T-helper 2 cell treated with Interferon-gamma antibody and Interleukin-4, amounts not matched to agents 100 ng/mL and 5 ng/mL, for 36 hours (primary cell): ENCODE results near the gene GNAQ. TPM values are rescaled to one million over a fixed set of nuclear protein-coding genes. Genes with fewer than 3 reads are reported as not detected.

Experiments
- intact Hi-C: fragments of 100-400 bp; cut with micrococcal nuclease; formaldehyde crosslinking; loops from one replicate; pipeline ENCODE4 v1.15.1; 2023
- total RNA-seq: library from RNA; stranded (reverse); gene quantifications from 2 replicates; pipeline ENCODE4 v1.2.3, GENCODE V29; 2022

Gene GNAQ
- total RNA-seq, 1 donor from 2014 or later: 57.7 TPM

DNA sequence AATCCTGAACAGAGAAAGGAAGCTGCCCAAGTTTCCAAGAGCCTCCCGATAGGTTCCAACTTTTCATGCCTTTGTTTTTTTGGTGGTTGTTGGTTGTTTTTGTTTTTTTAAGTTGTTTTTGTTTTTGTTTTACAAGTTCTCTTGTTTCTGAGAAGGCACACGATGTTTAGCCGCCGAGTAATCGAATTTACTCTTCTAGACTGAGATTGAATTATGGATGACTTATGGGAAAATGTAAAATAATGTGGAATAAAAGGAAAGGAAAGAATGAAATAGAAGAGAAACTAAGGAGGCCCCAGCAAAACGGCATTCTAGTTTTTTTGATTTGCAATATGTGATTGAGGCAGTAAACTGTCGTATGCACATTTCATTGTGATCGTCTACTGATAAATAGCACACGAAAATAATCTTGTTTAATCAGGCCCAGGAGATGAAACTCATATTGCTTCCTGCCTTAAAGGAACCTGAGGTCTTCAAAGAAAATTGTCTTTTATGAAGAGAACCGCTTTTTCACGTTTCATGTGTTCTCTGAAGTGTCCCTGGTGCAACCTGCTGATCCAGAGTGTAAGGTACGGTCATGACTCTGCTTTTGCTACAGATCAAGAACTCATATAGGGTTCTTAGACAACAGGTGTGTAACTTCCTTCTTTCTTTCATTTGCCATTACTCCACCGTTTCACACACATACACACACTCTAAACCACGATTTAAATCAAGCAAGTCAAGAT lies 1.3 kb upstream of the GNAQ start:
- intact Hi-C loops: loop anchor here (1.0 to 10.0 kb wide), 6 partner anchors 99 to 1539 kb away; partner anchors contain the start of genes CEP78, TLE4 and VPS13A

GRCh38 chr9:78031893-78032729 lies 500 bp upstream of the GNAQ start:
- intact Hi-C loops: loop anchor here (1.0 to 10.0 kb wide), 8 partner anchors 100 to 1540 kb away; partner anchors contain the start of genes CEP78, PSAT1, TLE4 and VPS13A

GRCh38 chr9:78030553-78031443 lies 813 bp downstream of the GNAQ start:
- intact Hi-C loops: loop anchor here (2.0 to 10.0 kb wide), 7 partner anchors 102 to 1542 kb away; partner anchors contain the start of genes PSAT1, TLE4 and VPS13A

- intact Hi-C loops: loop anchor here (2.0 to 10.0 kb wide), 7 partner anchors 102 to 1542 kb away; partner anchors contain the start of genes PSAT1, TLE4 and VPS13A
Observed at GRCh38 chr9:78030296-78030552, 1.4 kb downstream of the GNAQ start.

- intact Hi-C loops: loop anchor here (1.0 to 10.0 kb wide), 9 partner anchors 19 to 1543 kb away; partner anchors contain the start of genes PSAT1, TLE4 and VPS13A
Observed at GRCh38 chr9:78029551-78030295, 1.9 kb downstream of the GNAQ start.

GRCh38 chr9:78028926-78029325 lies 2.7 kb downstream of the GNAQ start:
- intact Hi-C loops: loop anchor here (1.0 to 2.0 kb wide), 2 partner anchors 18 to 52 kb away; no protein-coding TSS in a partner anchor

GRCh38 chr9:78026947-78027346 lies 4.7 kb downstream of the GNAQ start:
- intact Hi-C loops: no loop called here

- intact Hi-C loops: no loop called here
Observed at GRCh38 chr9:78026416-78026815, 5.2 kb downstream of the GNAQ start.

GRCh38 chr9:78025186-78025585 lies 6.4 kb downstream of the GNAQ start:
- intact Hi-C loops: no loop called here

DNA sequence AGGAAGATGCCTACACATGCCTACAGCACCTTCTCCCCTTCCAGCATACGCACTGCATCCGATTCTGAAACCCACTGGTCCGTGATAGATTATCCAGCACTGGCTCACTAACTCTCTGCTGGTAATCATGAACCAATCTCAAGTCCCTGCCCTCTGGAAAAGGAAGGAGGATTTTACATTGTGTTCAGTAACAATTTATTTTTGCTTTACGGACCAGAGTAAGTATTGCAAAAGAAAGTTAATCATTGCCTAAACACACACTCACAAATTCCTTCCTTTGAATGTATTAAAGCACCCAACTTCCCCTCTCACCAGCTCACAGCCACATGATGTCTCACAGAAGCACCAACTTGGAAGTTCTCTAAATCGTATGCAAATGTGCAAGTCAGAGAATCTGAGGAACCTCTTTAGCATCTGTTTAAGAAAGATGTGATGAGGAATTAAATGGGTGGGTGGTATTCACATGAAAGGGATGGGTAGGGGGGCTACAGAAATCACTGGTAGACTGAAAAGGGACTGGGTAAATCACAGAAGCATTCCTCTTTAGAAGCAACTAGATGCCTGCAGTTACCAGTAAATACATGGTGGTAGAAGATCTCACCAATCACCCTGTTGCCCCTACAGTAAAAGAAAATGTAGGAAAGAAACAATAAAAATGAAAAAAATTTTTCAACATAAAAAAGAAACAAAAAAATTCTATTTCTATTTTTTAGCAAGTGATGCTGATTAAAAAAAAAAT lies 8.4 kb downstream of the GNAQ start:
- intact Hi-C loops: no loop called here

GRCh38 chr9:78021697-78022096 lies 9.9 kb downstream of the GNAQ start:
- intact Hi-C loops: no loop called here

- intact Hi-C loops: no loop called here
Observed at GRCh38 chr9:78017190-78017693, 14.4 kb downstream of the GNAQ start.

DNA sequence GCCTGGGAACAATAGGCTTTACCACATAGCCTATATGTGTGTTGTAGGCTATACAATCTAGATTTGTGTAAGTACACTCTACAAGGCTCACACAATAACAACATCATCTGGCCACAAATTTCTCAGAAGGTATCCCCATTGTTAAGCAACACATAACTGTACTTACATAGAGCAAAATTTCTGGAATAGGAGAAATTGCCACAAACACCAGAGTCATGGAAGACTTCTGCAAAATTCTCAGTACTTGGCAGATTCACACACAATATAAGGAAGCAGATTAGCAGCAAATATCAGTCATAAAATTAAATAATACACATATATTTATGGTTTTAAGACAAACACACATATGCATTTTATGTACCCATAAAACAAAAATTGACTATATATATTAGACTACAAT lies 16.4 kb downstream of the GNAQ start:
- intact Hi-C loops: no loop called here

- intact Hi-C loops: no loop called here
Observed at GRCh38 chr9:78014776-78015175, 16.8 kb downstream of the GNAQ start.

GRCh38 chr9:78013934-78014333 lies 17.7 kb downstream of the GNAQ start:
- intact Hi-C loops: no loop called here

DNA sequence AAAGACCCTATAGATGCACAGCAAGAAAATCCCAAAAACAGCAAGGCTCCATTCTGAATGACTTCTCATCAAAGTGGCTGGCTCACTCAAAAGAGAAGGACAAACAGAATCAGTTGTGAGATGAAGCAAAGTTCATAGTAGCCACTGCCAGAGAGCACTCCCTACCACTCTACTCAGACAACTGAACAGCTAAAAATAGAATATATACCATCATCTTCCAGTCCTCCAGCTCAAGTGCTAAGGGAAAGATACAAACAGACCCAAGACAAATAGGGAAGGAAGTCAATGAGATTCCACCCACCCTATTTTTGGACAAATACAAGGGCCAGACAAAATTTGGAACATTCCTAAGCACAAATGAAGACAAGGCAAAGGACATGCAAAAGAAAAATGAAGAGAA lies 20.6 kb downstream of the GNAQ start:
- intact Hi-C loops: loop anchor here (2.0 kb wide), 1 partner anchor 18 kb away; no protein-coding TSS in a partner anchor

DNA sequence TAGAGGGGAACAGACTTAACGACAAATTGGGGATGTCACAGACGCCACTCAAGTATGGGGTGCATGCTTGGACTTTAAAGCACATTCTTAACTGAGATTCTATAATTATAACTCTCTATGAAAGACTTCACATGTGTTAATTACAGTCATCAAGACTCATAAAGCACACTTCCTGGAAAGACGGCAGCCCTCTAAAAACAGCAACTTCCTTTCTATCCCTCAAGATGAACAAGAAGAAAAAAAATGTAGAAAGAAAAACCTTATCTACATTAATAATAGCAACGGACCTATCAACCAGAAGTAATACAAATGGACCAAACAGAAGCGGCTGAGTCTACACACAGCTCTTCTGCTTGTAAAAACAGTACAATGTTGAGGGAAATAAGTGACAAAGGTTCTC lies 21.2 kb downstream of the GNAQ start:
- intact Hi-C loops: loop anchor here (2.0 kb wide), 1 partner anchor 18 kb away; no protein-coding TSS in a partner anchor

DNA sequence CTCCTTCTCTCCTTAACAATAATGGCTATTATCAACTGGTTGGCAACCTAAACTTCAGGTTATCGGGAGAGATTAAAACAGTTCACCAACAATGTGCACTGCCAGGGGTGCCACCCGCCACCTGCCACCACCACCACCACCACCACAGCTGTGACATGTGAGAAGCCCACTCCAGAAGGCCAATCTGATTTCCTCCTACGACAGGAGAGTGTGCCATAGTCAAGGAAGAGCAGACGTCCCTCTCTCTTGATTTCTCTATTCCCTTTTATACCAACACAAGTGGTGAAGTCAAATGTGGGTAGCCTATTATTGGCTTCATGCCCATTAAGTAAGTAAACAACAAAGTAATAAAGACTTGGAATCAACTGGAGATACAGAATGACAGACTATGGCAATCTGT lies 22.4 kb downstream of the GNAQ start:
- intact Hi-C loops: no loop called here

DNA sequence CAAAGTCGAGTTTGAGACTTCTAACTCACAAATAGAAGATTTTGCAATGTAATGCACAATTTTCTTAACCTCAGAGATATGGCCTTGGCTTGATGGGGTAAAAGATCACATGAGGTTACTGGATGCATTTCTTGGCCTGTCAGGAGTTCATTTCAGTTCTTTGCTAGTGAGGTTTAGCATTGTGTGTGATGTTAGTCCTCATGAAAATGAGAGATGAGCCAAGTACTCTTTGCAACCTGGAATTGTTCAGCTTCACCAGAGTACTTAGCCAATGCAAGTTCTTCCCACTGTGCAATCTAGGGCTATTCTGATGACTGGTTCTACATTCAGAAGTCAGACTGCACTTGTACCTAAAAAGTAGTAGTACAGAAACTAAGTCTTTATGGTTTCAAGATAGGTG lies 24.9 kb downstream of the GNAQ start:
- intact Hi-C loops: loop anchor here (2.0 kb wide), 1 partner anchor 28 kb away; no protein-coding TSS in a partner anchor
